ENCODE results near the gene POLR1B. TPM values are rescaled to one million over a fixed set of nuclear protein-coding genes. Genes with fewer than 3 reads are reported as not detected.

Gene POLR1B
- total and polyA plus RNA-seq, 12 donors = 3.5 to 15.3 (median 10.4) TPM

DNA sequence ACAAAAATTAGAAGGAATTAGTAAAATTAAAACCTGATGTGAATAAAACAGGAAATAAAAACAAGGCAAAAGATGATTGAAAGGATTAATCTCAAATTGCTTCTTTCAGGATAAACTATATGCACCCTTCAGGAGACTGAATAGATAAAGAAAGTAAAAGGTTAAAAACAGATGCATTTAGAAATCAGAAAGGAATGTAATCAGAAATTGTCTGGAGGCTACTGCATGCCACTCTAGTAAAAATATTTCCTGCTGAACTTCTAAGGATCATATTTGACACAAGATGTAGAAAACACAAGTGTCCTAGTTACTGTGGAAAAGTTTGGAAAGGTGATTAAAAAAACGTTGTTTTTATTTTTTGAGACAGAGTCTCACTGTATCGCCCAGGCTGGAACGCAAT, 58.4 kb downstream of the POLR1B start:
- Histone ChIP-seq H3K27me3 (no peaks in the 10 kb centered on the region), H3K4me1 (peaks cover 0 to 13% (median 3%) of the 10 kb centered on the region in 9 donors), H3K36me3 (no peaks in the 10 kb centered on the region), H3K4me3 (no peak overlapping the region), H3K9me3 (no peaks in the 10 kb centered on the region), H3K27ac (no peak overlapping the region)
- no peak for ATAC-seq
- intact Hi-C loops (cut with DNase I) = loop anchor here (1.0 to 10.0 kb wide), 8 partner anchors 26 to 354 kb away; no protein-coding TSS in a partner anchor
- DNase-seq = no peak
- WGBS, 2 donors = 75 to 82% methylated on average over 3 of the region's 3 CpGs
- no peak for TF ChIP-seq CTCF (IDR thresholded peaks at IDR 0.05)

DNA sequence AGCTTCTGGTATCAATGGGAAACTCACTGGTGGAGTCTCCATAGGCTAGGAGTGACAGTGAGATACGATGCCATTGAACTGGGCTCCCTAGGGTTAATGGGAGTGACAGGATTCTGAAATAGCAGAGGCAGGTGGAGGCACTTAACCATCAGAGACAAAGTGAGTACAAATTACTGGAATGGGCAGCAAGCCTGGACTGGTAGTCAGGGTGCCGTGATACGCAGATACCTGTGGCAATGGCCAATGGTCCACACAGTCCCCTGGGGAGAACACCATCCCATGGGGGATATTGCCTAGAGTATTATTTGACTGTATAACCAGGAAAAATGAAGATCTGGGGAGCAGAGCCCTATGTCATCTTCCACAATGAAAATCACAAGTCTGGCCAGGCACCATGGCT, 59.5 kb downstream of the POLR1B start:
- H3K27ac ChIP-seq = no peak overlapping the region
- H3K27me3 ChIP-seq = no peaks in the 10 kb centered on the region
- intact Hi-C loops (cut with DNase I) = loop anchor here in 8 of 10 donors (2.0 to 10.0 kb wide), 6 partner anchors 25 to 353 kb away; no protein-coding TSS in a partner anchor
- DNase-seq (no peak), ATAC-seq (no peak)
- WGBS, 2 donors = 95 to 96% methylated on average over 3 of the region's 3 CpGs
- no peaks in the 10 kb centered on the region for H3K9me3 ChIP-seq
- no peaks in the 10 kb centered on the region for H3K36me3 ChIP-seq
- peaks cover 0 to 13% (median 3%) of the 10 kb centered on the region in 9 donors for H3K4me1 ChIP-seq
- no peak overlapping the region for H3K4me3 ChIP-seq
- TF ChIP-seq CTCF (IDR thresholded peaks at IDR 0.05) = no peak

DNA sequence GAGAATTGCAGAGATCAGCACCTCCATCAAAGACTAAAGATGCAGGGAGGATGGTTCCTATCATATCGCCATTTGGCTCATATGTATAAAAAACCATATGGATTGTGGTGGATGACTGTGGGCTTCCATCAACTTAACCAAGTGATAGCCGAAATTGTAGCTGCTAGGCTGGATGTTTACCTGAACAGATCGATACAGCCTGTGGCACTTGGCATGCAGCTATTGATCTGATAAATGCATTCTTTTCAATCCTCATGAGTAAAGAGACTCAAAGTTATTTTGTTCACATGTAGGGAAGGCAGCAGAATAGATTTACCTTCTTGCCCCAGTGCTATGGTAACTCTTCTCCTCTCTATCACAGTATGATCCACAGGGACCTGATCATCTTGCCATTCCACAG, 60.7 kb downstream of the POLR1B start:
- peaks cover 0 to 13% (median 3%) of the 10 kb centered on the region in 9 donors for H3K4me1 ChIP-seq
- no peak for DNase-seq
- no peak overlapping the region for H3K27ac ChIP-seq
- no peak for ATAC-seq
- H3K27me3 ChIP-seq = no peaks in the 10 kb centered on the region
- no peaks in the 10 kb centered on the region for H3K9me3 ChIP-seq
- intact Hi-C loops (cut with DNase I) = loop anchor here in 7 of 10 donors (5.0 to 10.0 kb wide), 4 partner anchors 49 to 352 kb away; no protein-coding TSS in a partner anchor
- no peak for TF ChIP-seq CTCF (IDR thresholded peaks at IDR 0.05)
- H3K4me3 ChIP-seq = no peak overlapping the region
- H3K36me3 ChIP-seq = no peaks in the 10 kb centered on the region
- 96 to 98% methylated on average over 3 of the region's 3 CpGs for WGBS, 2 donors

DNA sequence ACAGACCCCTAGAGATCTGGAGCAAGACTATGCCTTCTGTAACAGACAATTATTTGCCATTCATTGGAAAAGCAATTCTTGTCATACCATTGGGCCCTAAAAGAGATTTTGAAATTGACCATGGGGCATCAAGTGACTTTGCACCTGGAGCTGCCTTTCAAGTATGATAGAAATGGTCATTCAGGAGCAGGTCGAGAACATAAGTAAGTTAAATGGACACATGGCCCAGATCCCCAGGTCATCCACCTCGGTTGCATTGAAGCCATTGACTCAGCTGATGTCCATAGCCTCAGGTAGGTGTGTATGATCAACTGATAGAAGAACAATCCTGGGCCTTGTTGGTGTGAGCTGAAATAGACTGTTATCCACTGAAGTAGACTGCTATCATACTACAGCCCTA, 61.5 kb downstream of the POLR1B start:
- Histone ChIP-seq H3K4me3 (no peak overlapping the region), H3K9me3 (no peaks in the 10 kb centered on the region), H3K27ac (no peak overlapping the region), H3K27me3 (no peaks in the 10 kb centered on the region), H3K4me1 (peaks cover 0 to 13% (median 3%) of the 10 kb centered on the region in 9 donors), H3K36me3 (no peaks in the 10 kb centered on the region)
- no peak for DNase-seq
- WGBS, 2 donors = 84 to 92% methylated on average over 2 of the region's 2 CpGs
- ATAC-seq = no peak
- intact Hi-C loops (cut with DNase I) = loop anchor here in 7 of 10 donors (5.0 to 10.0 kb wide), 4 partner anchors 49 to 351 kb away; no protein-coding TSS in a partner anchor
- TF ChIP-seq CTCF (IDR thresholded peaks at IDR 0.05) = no peak
